ENCODE data around the gene NPL.

The NPL gene

GRCh38 chr1:182850319-182850718 lies 60.7 kb downstream of the NPL start:
- no peak overlapping the region for H3K4me3 ChIP-seq (ENCODE audit: low read length)

GRCh38 chr1:182851825-182852224 lies 62.3 kb downstream of the NPL start:
- no peak overlapping the region for H3K4me3 ChIP-seq (ENCODE audit: low read length)
- TF ChIP-seq ZNF274 (IDR thresholded peaks at IDR 0.05; ENCODE audit: low read depth, low read length), result no peak

More at GRCh38 chr1:182850319-182850718, 60.7 kb downstream of the NPL start:
- TF ChIP-seq ZNF274 (IDR thresholded peaks at IDR 0.05; ENCODE audit: low read depth, low read length), result no peak

GRCh38 chr1:182855911-182856310 lies 66.3 kb downstream of the NPL start:
- H3K4me3 ChIP-seq (ENCODE audit: low read length), result no peak overlapping the region
- TF ChIP-seq ZNF274 (IDR thresholded peaks at IDR 0.05; ENCODE audit: low read depth, low read length), result no peak

- no peak overlapping the region for H3K4me3 ChIP-seq (ENCODE audit: low read length)
- no peak for TF ChIP-seq ZNF274 (IDR thresholded peaks at IDR 0.05; ENCODE audit: low read depth, low read length)
These were observed 67.6 kb downstream of the NPL start for GRCh38 chr1:182857212-182857611.

- no peak for TF ChIP-seq ZNF274 (IDR thresholded peaks at IDR 0.05; ENCODE audit: low read depth, low read length)
- H3K4me3 ChIP-seq (ENCODE audit: low read length), result no peak overlapping the region
These were observed 71.1 kb downstream of the NPL start for GRCh38 chr1:182860658-182861057.

GRCh38 chr1:182861994-182862393 lies 72.4 kb downstream of the NPL start:
- TF ChIP-seq ZNF274 (IDR thresholded peaks at IDR 0.05; ENCODE audit: low read depth, low read length), result no peak
- no peak overlapping the region for H3K4me3 ChIP-seq (ENCODE audit: low read length)

- H3K4me3 ChIP-seq (ENCODE audit: low read length), result no peak overlapping the region
- TF ChIP-seq ZNF274 (IDR thresholded peaks at IDR 0.05; ENCODE audit: low read depth, low read length), result no peak
These were observed 73.3 kb downstream of the NPL start for GRCh38 chr1:182862827-182863226.

- TF ChIP-seq ZNF274 (IDR thresholded peaks at IDR 0.05; ENCODE audit: low read depth, low read length), result no peak
- no peak overlapping the region for H3K4me3 ChIP-seq (ENCODE audit: low read length)
These were observed 74.4 kb downstream of the NPL start for GRCh38 chr1:182863940-182864339.

- no peak for TF ChIP-seq ZNF274 (IDR thresholded peaks at IDR 0.05; ENCODE audit: low read depth, low read length)
- no peak overlapping the region for H3K4me3 ChIP-seq (ENCODE audit: low read length)
These were observed 78.3 kb downstream of the NPL start for GRCh38 chr1:182867861-182868260.

GRCh38 chr1:182869241-182869666 lies 79.7 kb downstream of the NPL start:
- no peak for TF ChIP-seq ZNF274 (IDR thresholded peaks at IDR 0.05; ENCODE audit: low read depth, low read length)
- no peak overlapping the region for H3K4me3 ChIP-seq (ENCODE audit: low read length)

- no peak for TF ChIP-seq ZNF274 (IDR thresholded peaks at IDR 0.05; ENCODE audit: low read depth, low read length)
- no peak overlapping the region for H3K4me3 ChIP-seq (ENCODE audit: low read length)
These were observed 83.3 kb downstream of the NPL start for GRCh38 chr1:182872881-182873280.

GRCh38 chr1:182875889-182876288 lies 86.3 kb downstream of the NPL start:
- no peak overlapping the region for H3K4me3 ChIP-seq (ENCODE audit: low read length)
- no peak for TF ChIP-seq ZNF274 (IDR thresholded peaks at IDR 0.05; ENCODE audit: low read depth, low read length)

- H3K4me3 ChIP-seq (ENCODE audit: low read length), result no peak overlapping the region
- TF ChIP-seq ZNF274 (IDR thresholded peaks at IDR 0.05; ENCODE audit: low read depth, low read length), result no peak
These were observed 87.8 kb downstream of the NPL start for GRCh38 chr1:182877331-182877730.

- TF ChIP-seq ZNF274 (IDR thresholded peaks at IDR 0.05; ENCODE audit: low read depth, low read length), result no peak
- H3K4me3 ChIP-seq (ENCODE audit: low read length), result no peak overlapping the region
These were observed 88.3 kb downstream of the NPL start for GRCh38 chr1:182877842-182878241.
